HEK293 (cell line): ENCODE data around the gene NMD3.

ENCODE experiments used
- CTCF ChIA-PET: fragments of 350-600 bp; formaldehyde crosslinking; extraction: SDS; loops from one replicate; lab custom pipeline; 2021; ENCODE audit warnings: antibody characterized with exemption; lab: Yijun Ruan, JAX
- POLR2A ChIA-PET: fragments of 300-600 bp; formaldehyde crosslinking; extraction: SDS; loops from one replicate; lab custom pipeline; 2020; ENCODE audit warnings: antibody characterized with exemption, inconsistent platforms; lab: Yijun Ruan, JAX
- H3K27ac ChIP-seq: fragments of 200-500 bp; sonication (Bioruptor generic); 2 replicates; pipeline ENCODE4 v1.5.1; 2014; ENCODE audit warnings: low read depth, low read length, control low read depth, inconsistent platforms; ENCODE audit errors: extremely low read depth
- H3K36me3 ChIP-seq, 2 experiments: fragments of 200-500 bp in 1 of 2; sonication (Bioruptor generic) in 1 of 2; 1 replicate in 1 of 2; 2 replicates in 1 of 2; pipeline ENCODE4 v1.5.1; 2014 to 2017; ENCODE audit warnings: inconsistent platforms in 2 of 2, low read length in 2 of 2; ENCODE audit not compliant: control insufficient read depth in 2 of 2, insufficient read depth in 1 of 2
- H3K4me1 ChIP-seq: fragments of 200-500 bp; sonication (Bioruptor generic); 2 replicates; pipeline ENCODE4 v1.5.1; 2014; ENCODE audit warnings: mild to moderate bottlenecking, low read length, inconsistent platforms; ENCODE audit not compliant: control insufficient read depth, insufficient read depth
- H3K4me3 ChIP-seq: 2 replicates; pipeline ENCODE4 v1.5.1; 2011; ENCODE audit warnings: low read depth, mild to moderate bottlenecking, control low read depth, low read length, moderate library complexity
- H3K9me3 ChIP-seq: fragments of 200-500 bp; sonication (Bioruptor generic); 2 replicates; pipeline ENCODE4 v1.5.1; 2014; ENCODE audit warnings: low read depth, low read length, inconsistent platforms; ENCODE audit not compliant: control insufficient read depth, insufficient read depth
- HOXA7 ChIP-seq: sonication (generic); formaldehyde crosslinking; IDR thresholded peaks from 2 replicates; pipeline ENCODE4 v1.8.1; 2022; ENCODE audit warnings: missing genetic modification reagents, borderline replicate concordance
- KLF10 ChIP-seq: fragments of 450-650 bp; IDR thresholded peaks from 2 replicates; pipeline ENCODE4 v1.5.1; 2018; ENCODE audit warnings: missing biosample characterization, mild to moderate bottlenecking, missing genetic modification characterization
- KLF7 ChIP-seq: fragments of 450-650 bp; formaldehyde crosslinking; IDR thresholded peaks from 2 replicates; pipeline ENCODE4 v1.5.1; 2016; ENCODE audit warnings: missing biosample characterization, missing genetic modification characterization, borderline replicate concordance
- PBX3 ChIP-seq: sonication (generic); formaldehyde crosslinking; IDR thresholded peaks from 2 replicates; pipeline ENCODE4 v1.8.1; 2022; ENCODE audit warnings: mild to moderate bottlenecking, moderate library complexity, missing genetic modification reagents
- ZBTB26 ChIP-seq: fragments of 450-650 bp; formaldehyde crosslinking; optimal IDR thresholded peaks from 2 replicates; pipeline ENCODE3; 2016; ENCODE audit warnings: missing biosample characterization, mild to moderate bottlenecking, missing genetic modification characterization
- ZFP69B ChIP-seq: fragments of 450-650 bp; formaldehyde crosslinking; IDR thresholded peaks from 2 replicates; pipeline ENCODE4 v1.5.1; 2016; ENCODE audit warnings: missing biosample characterization, missing genetic modification characterization
- ZIC2 ChIP-seq: fragments of 450-650 bp; formaldehyde crosslinking; IDR thresholded peaks from 2 replicates; pipeline ENCODE4 v1.5.1; 2016; ENCODE audit warnings: missing biosample characterization, missing genetic modification characterization
- ZNF148 ChIP-seq: fragments of 450-650 bp; formaldehyde crosslinking; IDR thresholded peaks from 2 replicates; pipeline ENCODE4 v1.5.0; 2017; ENCODE audit warnings: missing biosample characterization, missing genetic modification characterization, borderline replicate concordance
- ZNF274 ChIP-seq, 2 experiments: fragments of 200-500 bp in 1 of 2; fragments of 450-650 bp in 1 of 2; sonication (Bioruptor generic) in 1 of 2; formaldehyde crosslinking in 1 of 2; IDR thresholded peaks; 2 replicates each; pipeline versions ENCODE4 v1.5.1 to v1.6.1; 2014 to 2016; ENCODE audit warnings: borderline replicate concordance in 1 of 2, inconsistent platforms in 1 of 2, low read length in 1 of 2, missing biosample characterization in 1 of 2, missing genetic modification characterization in 1 of 2
- ZNF280C ChIP-seq: fragments of 450-650 bp; formaldehyde crosslinking; IDR thresholded peaks from 2 replicates; pipeline ENCODE4 v1.5.1; 2016; ENCODE audit warnings: missing biosample characterization, missing genetic modification characterization
- ZNF292 ChIP-seq: fragments of 450-650 bp; formaldehyde crosslinking; IDR thresholded peaks from 2 replicates; pipeline ENCODE4 v1.5.1; 2016; ENCODE audit warnings: low read depth, missing biosample characterization, missing genetic modification characterization, borderline replicate concordance
- ZNF335 ChIP-seq: fragments of 450-650 bp; formaldehyde crosslinking; conservative IDR thresholded peaks from 2 replicates; pipeline ENCODE4 v1.5.1; 2016; ENCODE audit warnings: missing biosample characterization, missing genetic modification characterization
- ZNF530 ChIP-seq: fragments of 450-650 bp; formaldehyde crosslinking; IDR thresholded peaks from 2 replicates; pipeline ENCODE4 v1.5.1; 2016; ENCODE audit warnings: low read depth, missing biosample characterization, missing genetic modification characterization
- ZNF549 ChIP-seq: fragments of 450-650 bp; IDR thresholded peaks from 2 replicates; pipeline ENCODE4 v1.5.1; 2018; ENCODE audit warnings: missing biosample characterization, missing genetic modification characterization, mild to moderate bottlenecking, inconsistent platforms, moderate library complexity
- ZNF645 ChIP-seq: fragments of 450-650 bp; formaldehyde crosslinking; IDR thresholded peaks from 2 replicates; pipeline ENCODE4; 2016; ENCODE audit warnings: missing biosample characterization, missing genetic modification characterization
- ZNF664 ChIP-seq: fragments of 450-650 bp; formaldehyde crosslinking; IDR thresholded peaks from 2 replicates; pipeline ENCODE4 v1.5.1; 2016; ENCODE audit warnings: missing biosample characterization, missing genetic modification characterization
- ZNF837 ChIP-seq: fragments of 450-650 bp; formaldehyde crosslinking; IDR thresholded peaks from 2 replicates; pipeline ENCODE4 v1.5.1; 2016; ENCODE audit warnings: missing biosample characterization, missing genetic modification characterization
- ZSCAN5A ChIP-seq: fragments of 450-650 bp; formaldehyde crosslinking; IDR thresholded peaks from 2 replicates; pipeline ENCODE4 v1.5.1; 2016; ENCODE audit warnings: missing biosample characterization, missing genetic modification characterization

The NMD3 gene

GRCh38 chr3:161252143-161252542 is 31.0 kb downstream of the NMD3 start:
- H3K4me3 ChIP-seq, result no peak overlapping the region
- TF ChIP-seq ZFP69B (tag by site-specific recombination) (no peak), ZNF664 (tag by site-specific recombination) (no peak), ZNF530 (tag by site-specific recombination) (no peak), ZNF280C (tag by site-specific recombination) (no peak), KLF7 (tag by site-specific recombination) (no peak), ZIC2 (tag by site-specific recombination) (no peak), ZBTB26 (tag by site-specific recombination) (no peak), ZNF148 (tag by site-specific recombination) (no peak), ZNF837 (tag by site-specific recombination) (no peak), ZSCAN5A (tag by site-specific recombination) (no peak), ZNF274 (IDR thresholded peaks at IDR 0.05; ENCODE audit: low read length) (no peak), ZNF274 (tag by site-specific recombination; IDR thresholded peaks at IDR 0.05; ENCODE audit: borderline replicate concordance) (no peak), ZNF549 (tag by site-specific recombination) (no peak), ZNF645 (no peak)
- CTCF ChIA-PET, result no interaction called here
- no peaks in the 10 kb centered on the region for H3K4me1 ChIP-seq
- POLR2A ChIA-PET, result no interaction called here
- no peaks in the 10 kb centered on the region for H3K9me3 ChIP-seq
- H3K27ac ChIP-seq, result no peak overlapping the region
- peaks cover 35 to 71% of the 10 kb centered on the region in 2 experiments for H3K36me3 ChIP-seq

- Histone ChIP-seq H3K4me1 (no peaks in the 10 kb centered on the region), H3K36me3 (peaks cover 27 to 68% of the 10 kb centered on the region in 2 experiments), H3K9me3 (no peaks in the 10 kb centered on the region), H3K4me3 (no peak overlapping the region), H3K27ac (no peak overlapping the region)
- POLR2A ChIA-PET, result no interaction called here
- TF ChIP-seq PBX3 (CRISPR knock-in tag), result no peak
- no peak for TF ChIP-seq HOXA7 (CRISPR knock-in tag)
- no peak for TF ChIP-seq KLF7 (tag by site-specific recombination)
- no peak for TF ChIP-seq ZNF335 (tag by site-specific recombination)
- TF ChIP-seq KLF10 (tag by site-specific recombination), result no peak
- no peak for TF ChIP-seq ZNF292
- CTCF ChIA-PET, result no interaction called here
Observed at GRCh38 chr3:161253711-161254110, 32.6 kb downstream of the NMD3 start.
